Right hindlimb (tissue), 1 donor: ENCODE results near the gene AKR1D1.
"Not testable (repeated sequence)": the region's sequence is repeated elsewhere in the genome, so short reads cannot be mapped to it uniquely, and the experiment has no call there.

Experiments used
- DNase-seq: peaks from one replicate; pipeline ENCODE4 v3.0.0-alpha.2; 2018

Gene AKR1D1

GRCh38 chr7:138074540-138074939, 1.7 kb upstream of the AKR1D1 start:
- no peak for DNase-seq

DNA sequence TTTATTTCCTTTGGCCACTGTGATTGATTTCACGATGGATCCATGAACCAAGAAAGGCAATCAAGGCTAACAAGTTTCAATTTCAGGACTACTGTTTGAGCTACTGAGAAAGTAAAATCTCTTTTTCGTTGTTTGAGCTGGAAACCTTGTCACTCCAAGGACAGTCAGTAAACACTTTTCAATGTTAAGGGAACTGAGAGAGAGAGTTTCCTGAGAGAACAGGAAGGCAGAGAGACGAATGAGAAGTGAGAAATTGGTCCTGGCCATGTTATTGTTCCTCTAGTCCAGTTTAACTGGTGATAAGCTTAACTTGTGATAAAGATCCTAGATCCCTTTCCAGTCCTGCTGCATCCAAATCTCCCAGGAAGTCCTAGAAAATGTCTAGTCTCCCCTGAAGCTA, 909 bp upstream of the AKR1D1 start:
- no peak for DNase-seq

DNA sequence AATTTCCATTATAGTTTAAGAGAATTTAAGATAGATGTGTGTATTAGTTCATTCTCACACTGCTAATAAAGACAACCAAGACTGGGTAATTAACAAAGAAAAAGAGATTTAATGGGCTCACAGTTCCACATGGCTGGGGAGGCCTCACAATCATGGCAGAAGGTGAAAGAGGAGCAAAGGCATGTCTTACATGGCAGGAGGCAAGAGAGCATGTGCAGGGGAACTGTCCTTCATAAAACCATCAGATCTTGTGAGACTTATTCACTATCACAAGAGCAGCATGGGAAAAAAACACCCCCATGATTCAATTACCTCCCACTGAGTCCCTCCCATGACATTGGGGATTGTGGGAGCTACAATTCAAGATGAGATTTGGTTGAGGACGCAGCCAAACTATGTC, 473 bp upstream of the AKR1D1 start:
- not testable (repeated sequence) for DNase-seq

DNA sequence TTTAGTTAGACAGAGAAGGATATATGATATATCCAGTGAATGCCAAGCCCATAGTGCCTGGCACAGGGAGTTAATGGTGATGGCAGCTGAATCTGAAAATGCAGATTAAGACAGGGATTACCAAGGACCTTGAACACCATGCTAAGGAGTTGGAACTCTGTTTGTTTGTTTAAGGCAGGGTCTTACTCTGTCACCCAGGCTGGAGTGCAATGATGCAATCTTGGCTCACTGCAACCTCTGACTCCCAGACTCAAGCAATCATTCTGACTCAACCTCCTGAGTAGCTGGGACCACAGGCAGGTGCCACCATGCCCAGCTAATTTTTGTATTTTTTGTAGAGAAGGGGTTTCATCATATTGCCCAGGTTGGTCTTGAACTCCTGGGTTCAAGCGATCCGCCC, 1.6 kb downstream of the AKR1D1 start:
- no peak for DNase-seq

GRCh38 chr7:138079137-138079536, 2.9 kb downstream of the AKR1D1 start:
- no peak for DNase-seq

- no peak for DNase-seq
These were observed 5.6 kb downstream of the AKR1D1 start for GRCh38 chr7:138081868-138082267.

DNA sequence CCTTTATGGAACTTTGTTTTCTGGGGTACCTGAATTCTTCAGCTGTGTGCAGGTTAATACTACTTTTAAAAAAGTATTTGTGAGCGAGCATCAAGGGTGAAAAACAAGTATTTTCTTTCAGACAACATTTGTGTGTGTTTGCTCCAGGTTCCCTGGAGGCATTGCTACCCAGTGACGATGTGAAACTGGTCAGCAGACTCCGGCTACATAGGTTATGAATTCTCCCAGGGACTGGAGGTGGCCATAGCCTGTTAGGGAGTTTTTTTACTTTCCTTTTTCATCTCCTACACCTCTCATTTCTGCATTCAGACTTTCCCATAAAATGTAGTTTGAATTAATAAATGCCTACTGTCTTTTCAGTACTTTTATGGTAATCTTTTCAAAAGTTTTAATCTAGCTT, 7.6 kb downstream of the AKR1D1 start:
- DNase-seq = no peak

DNA sequence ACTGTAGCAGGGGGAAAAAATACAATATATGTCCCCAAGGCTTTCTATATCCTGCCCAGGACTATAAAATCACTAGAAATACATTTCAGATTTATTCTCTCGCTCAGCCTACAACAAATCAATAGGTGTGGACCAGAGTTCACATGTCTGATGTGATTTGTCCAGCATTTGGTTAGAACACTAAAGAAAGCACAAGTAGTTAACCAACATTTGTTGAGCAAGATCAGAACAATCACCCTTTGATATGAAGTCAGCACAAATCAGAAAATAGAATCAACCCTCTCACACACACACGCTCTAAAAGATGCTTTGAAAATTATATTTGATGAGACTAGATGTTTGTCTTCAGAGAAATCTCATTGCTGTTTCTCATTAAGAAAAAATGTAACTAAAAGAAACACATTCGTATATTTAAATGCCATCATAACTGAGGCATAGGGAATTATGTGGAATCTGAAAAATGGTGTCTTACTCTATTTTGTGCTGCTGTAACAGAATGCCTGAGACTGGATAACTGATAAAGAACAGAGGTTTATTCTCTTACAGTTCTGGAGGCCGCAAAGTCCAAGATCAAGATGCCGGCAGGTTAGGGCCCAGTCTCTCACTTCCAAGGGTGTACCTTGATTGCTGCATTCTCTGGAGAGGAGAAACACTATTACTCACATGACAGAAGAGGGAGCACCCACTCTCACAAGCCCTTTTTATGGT, 10.5 kb downstream of the AKR1D1 start:
- DNase-seq = no peak

DNA sequence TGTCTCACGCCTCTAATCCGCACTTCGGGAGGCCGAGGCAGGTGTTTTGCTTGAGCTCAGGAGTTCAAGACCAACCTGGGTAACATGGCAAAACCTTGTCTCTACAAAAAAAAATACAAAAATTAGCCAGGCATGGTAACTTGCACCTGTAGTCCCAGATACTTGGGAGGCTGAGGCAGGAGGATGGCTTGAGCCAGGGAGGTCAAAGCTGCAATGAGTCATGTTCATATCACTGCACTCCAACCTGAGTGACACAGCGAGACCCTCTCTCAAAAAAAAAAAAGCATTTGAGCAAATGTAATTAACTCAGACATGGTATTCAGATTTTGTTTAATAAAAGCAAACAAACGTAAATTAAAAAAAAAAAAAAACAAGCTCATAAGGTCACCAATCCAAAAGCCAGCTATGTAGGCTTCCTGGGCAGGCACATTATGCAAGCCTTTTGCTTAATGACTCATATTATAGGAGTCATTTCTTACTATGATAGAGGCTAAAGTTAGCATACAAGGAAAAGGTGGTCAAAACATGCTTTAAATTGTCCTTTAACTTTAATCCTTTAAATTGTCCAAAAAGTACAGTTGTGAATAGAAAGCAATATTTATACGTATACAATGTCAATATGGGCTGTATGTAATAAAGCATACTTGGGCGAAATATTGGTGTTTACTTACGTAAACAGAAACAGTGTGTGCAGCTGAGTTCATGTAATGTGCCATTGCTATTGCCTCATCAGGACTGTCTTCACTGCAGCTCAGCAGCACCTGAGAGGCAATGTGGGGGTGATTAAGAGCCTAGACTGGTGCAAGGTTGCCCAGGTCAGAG, 13.0 kb downstream of the AKR1D1 start:
- no peak for DNase-seq

DNA sequence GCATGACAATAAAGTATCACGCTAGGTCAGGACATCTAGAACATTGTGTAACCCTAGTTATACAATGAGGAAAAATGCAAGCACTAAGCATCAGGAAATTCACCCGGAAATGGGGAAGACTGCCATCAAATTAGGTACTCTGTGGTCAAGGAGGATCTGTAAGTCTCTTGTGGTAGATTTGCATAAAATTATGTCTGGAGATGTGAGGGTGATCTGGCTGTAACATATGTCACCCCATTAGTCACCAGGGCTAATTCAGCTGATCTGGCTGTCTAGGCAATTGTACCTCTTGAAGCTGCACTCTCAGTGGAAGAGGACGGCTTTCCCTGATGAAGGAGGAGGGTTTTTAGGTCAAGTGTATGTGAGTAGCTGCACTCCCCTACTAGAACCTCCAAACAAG, 14.8 kb downstream of the AKR1D1 start:
- DNase-seq = no peak

DNA sequence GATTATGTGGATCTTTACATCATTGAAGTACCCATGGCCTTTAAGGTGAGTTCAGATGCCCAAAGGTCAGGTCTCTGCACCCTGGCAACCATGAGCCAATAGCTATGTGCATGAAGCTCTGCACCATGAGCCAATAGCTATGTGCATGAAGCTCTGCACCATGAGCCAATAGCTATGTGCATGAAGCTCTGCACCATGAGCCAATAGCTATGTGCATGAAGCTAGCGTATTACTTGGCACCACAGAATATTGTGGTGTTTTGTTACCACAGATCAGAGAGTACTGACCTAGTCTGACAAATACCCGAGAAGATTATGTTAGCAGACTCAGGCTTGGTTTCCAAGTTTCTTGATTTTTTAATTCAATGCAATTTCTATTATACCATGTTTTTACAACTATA, 15.6 kb downstream of the AKR1D1 start:
- DNase-seq = not testable (repeated sequence)

DNA sequence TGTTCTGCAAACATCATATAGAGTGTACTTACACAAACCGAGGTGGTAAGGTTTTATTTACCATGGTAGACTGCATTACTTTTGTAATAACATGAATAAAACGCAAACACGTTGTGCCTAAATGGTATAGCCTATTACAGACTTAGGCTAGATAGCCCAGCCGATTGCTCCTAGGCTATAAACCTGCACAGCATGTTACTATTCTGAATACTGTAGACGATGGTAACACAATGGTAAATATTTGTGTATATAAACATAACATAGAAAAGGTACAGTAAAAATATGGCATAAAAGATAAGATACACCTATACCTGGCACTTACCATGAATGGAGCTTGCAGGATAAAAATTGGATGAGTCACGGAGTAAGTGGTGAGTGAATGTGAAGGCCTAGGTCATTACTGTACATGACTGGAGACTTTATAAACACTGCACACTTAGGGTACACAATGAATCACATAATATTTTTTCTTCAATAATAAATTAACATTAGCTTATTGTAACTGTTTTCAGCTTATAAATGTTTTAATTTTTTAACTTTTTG, 16.3 kb downstream of the AKR1D1 start:
- no peak for DNase-seq

DNA sequence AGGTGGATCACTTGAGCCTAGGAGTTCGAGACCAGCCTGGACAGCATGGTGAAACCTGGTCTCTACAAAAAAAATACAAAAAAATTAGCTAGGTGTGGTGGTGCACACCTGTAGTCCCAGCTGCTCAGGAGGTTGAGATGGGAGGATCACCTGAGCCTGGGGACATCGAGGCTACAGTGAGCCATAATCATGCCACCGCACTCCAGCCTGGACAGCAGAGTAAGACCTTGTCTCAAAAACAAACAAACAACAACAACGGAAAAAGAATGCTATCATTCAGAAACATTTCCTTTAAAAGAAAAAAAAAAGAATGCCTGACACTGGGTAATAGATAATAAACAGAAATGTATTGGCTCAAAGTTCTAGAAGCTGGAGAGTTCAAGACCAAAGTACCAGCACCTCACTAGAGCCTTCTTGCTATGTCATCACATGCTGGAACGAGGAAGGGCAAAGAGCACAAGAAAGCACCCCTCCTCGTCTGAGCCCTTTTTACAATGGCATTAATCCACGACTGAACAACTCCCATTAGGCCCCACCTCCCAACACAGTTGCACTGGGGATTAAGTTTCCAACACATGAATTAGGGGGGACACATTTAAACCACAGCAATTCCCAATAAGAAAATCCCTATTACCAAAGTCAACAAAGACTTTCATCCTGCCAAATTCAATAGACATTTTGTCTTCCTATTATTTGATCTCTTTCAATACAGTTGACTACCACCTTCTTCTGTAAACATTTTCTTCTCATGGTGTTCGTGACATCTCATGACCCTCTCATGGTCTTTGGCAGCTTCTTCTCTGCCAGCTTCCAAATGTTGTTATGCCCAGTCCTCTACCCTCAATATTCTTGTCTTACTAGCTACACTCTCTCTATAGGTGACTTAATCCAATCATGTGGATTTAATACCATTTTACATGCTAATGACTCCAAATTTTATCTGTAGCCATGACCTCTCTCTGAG, 20.0 kb downstream of the AKR1D1 start:
- no peak for DNase-seq

DNA sequence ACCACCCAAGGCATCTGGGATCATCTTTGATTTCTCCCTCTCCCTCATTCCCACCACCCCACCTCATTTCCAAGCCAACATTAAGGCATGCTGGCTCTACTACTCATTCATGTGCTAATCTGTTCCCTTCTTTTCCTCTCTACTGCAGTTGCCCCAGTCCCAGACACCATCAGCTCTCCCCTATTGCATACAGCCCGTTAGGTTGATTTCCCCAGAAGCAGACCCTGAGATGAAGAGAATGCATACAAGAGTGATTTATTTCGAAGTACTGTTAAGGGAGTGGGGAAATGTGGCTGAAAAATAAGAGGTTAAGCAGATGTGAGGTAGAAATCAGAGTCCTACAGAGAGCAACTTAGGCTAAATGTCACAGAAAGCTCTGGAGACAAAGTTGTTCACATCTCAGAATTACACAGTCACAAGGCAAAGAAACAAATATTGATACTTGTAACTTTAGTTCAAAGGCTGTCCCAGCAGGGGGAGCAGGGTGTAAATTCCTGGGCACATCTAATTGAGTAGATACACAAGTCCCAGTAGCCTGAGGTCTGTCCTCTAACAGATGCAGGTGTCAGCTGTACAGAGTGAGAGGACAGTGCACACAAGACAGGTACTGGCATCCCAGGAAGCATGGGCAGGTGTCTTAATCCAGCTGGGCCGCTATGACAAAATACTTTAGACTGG, 20.9 kb downstream of the AKR1D1 start:
- no peak for DNase-seq

DNA sequence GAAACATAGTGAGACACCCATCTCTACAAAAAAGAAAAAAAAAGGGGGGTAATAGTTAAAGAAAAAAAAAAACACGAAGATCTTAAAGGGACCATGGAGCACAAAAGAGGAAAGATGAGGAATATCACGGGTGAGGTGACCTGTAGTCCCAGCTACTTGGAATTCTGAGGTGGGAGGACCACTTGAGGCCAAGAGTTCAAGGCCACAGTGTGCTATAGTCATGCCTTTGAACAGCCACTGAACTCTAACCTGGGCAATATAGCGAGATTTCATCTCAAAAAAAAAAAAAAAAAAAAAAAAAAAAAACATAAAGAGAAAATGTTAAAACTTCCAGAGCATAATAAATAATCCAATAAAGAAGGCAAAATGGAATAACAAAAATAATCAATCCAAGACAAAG, 23.6 kb downstream of the AKR1D1 start:
- DNase-seq = no peak

DNA sequence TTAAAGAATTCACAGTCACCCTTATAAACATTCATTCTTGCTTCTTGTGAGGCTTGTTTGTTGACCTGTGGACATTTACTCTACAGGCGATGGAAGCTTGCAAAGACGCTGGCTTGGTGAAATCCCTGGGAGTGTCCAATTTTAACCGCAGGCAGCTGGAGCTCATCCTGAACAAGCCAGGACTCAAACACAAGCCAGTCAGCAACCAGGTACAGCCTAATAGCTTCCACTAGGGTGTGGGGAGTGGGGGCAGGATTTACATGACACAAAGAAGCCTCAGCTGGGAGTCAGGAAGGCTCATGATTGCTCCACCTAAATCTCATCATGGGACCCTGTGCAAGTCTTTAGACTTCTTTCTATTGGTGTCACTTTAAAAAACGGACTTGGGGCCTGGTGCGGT, 29.0 kb downstream of the AKR1D1 start:
- DNase-seq = no peak

- no peak for DNase-seq
These were observed 38.8 kb downstream of the AKR1D1 start for GRCh38 chr7:138115047-138115446.

DNA sequence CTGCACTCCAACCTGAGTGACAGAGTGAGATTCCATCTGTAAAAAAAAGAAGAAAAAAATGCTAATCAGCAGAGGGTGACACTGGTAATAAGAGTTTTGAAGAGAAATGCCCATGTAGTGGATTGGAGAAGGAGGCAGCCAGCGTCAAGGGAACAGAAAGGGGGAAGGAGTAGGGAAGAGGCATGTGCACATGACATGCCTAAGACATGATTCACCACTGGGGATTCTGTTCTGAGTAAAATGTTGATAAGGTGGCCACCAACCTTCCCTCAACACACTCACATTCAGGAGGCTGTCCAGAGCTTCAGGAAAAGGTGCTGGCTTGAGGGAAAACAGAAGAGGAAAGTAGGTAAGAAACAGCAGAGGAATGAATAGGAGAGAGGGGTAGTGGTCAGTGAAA, 39.9 kb downstream of the AKR1D1 start:
- DNase-seq = no peak

- DNase-seq = no peak
These were observed 40.6 kb downstream of the AKR1D1 start for GRCh38 chr7:138116892-138117291.

DNA sequence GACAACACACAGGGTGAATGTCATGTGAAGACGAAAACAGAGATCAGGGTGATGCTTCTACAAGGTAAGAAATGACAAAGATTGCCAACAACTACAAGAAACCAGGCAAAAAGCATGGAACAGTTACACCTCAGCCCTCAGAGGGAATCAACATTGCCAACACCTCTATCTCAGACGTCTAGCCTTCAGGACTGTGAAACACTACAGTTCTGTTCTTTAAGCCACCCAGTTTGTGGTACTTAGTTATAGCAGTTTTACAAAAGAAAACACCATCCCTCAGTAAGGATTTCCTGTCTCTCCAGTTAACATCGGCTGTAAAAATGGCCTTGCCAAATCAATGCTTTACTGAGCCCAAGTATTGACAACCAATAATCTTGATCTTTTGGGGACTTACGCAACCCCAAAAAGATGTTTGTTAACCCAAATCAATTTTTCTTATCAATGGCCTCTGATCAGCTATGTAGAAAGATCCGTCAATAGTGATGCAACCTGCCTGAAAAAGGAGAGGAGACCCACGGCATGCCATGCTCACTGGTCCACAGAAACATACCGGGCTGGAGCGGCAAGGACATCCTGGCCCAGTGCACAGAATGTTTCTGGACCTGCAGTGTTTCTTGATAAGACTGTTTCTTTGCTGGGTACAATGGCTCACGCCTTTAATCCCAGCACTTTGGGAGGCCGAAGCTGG, 44.0 kb downstream of the AKR1D1 start:
- no peak for DNase-seq

DNA sequence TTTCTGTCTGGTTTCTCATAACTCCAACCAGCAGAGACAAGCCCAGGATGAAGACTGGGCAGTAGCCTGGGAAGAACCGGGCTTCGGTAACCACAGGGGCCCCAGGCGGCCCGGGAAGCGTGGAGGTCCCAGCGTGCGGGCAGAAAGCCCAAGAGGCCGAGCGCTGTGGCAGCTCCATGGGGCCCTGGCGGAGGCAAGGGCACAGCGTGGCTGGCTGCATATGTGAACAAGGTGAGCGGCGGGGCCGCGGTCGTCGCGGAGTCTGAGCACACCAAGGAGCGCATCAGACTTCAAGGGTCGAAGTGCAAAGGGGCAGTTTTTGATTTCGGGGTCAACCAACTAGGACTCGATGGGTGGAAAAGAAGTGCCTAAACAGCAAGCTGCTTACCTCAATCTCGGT, 45.9 kb downstream of the AKR1D1 start:
- DNase-seq = no peak

- no peak for DNase-seq
These were observed 48.9 kb downstream of the AKR1D1 start for GRCh38 chr7:138125119-138125518.
